ENCODE measurements around the gene AWAT2. TPM values are rescaled to one million over a fixed set of nuclear protein-coding genes. Genes with fewer than 3 reads are reported as not detected.

The AWAT2 gene
- total RNA-seq, 1 donor from 2014 or later, result not detected

- Mint-ChIP-seq H3K27me3 (no peaks in the 10 kb centered on the region), H3K4me1 (no peaks in the 10 kb centered on the region), H3K9me3 (no peaks in the 10 kb centered on the region), H3K36me3 (ENCODE audit: low read depth) (no peaks in the 10 kb centered on the region), H3K4me3 (no peak overlapping the region), H3K27ac (no peak overlapping the region)
- no peak for ATAC-seq (ENCODE audit: low read depth)
- CTCF ChIA-PET, result no interaction called here
- POLR2A ChIA-PET, result no interaction called here
- intact Hi-C loops (cut with micrococcal nuclease), result no loop called here
- TF ChIP-seq, protein P1, sequence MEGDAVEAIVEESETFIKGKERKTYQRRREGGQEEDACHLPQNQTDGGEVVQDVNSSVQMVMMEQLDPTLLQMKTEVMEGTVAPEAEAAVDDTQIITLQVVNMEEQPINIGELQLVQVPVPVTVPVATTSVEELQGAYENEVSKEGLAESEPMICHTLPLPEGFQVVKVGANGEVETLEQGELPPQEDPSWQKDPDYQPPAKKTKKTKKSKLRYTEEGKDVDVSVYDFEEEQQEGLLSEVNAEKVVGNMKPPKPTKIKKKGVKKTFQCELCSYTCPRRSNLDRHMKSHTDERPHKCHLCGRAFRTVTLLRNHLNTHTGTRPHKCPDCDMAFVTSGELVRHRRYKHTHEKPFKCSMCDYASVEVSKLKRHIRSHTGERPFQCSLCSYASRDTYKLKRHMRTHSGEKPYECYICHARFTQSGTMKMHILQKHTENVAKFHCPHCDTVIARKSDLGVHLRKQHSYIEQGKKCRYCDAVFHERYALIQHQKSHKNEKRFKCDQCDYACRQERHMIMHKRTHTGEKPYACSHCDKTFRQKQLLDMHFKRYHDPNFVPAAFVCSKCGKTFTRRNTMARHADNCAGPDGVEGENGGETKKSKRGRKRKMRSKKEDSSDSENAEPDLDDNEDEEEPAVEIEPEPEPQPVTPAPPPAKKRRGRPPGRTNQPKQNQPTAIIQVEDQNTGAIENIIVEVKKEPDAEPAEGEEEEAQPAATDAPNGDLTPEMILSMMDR (IDR thresholded peaks at IDR 0.05), result no peak
- DNase-seq, result no peak
These were observed 16.2 kb downstream of the AWAT2 start for GRCh38 chrX:70033348-70034051.

GRCh38 chrX:70032792-70033191, 16.9 kb downstream of the AWAT2 start:
- Mint-ChIP-seq H3K27me3 (no peaks in the 10 kb centered on the region), H3K4me1 (no peaks in the 10 kb centered on the region), H3K9me3 (no peaks in the 10 kb centered on the region), H3K36me3 (ENCODE audit: low read depth) (no peaks in the 10 kb centered on the region), H3K4me3 (no peak overlapping the region), H3K27ac (no peak overlapping the region)
- POLR2A ChIA-PET, result no interaction called here
- DNase-seq, result no peak
- TF ChIP-seq, protein P1 (IDR thresholded peaks at IDR 0.05), result no peak
- no peak for ATAC-seq (ENCODE audit: low read depth)
- intact Hi-C loops (cut with micrococcal nuclease), result no loop called here
- CTCF ChIA-PET, result no interaction called here

- ATAC-seq (ENCODE audit: low read depth), result no peak
- H3K27ac Mint-ChIP-seq, result no peak overlapping the region
These were observed 19.4 kb downstream of the AWAT2 start for GRCh38 chrX:70030301-70030767.

GRCh38 chrX:70029863-70030262, 19.9 kb downstream of the AWAT2 start:
- ATAC-seq (ENCODE audit: low read depth) (no peak), DNase-seq (no peak)
- no peaks in the 10 kb centered on the region for H3K9me3 Mint-ChIP-seq
- no peak overlapping the region for H3K27ac Mint-ChIP-seq
- no peaks in the 10 kb centered on the region for H3K36me3 Mint-ChIP-seq (ENCODE audit: low read depth)
- H3K4me3 Mint-ChIP-seq, result no peak overlapping the region
- intact Hi-C loops (cut with micrococcal nuclease), result loop anchor here (2.0 kb wide), 1 partner anchor 491 kb away; no protein-coding TSS in a partner anchor
- H3K27me3 Mint-ChIP-seq, result no peaks in the 10 kb centered on the region
- H3K4me1 Mint-ChIP-seq, result no peaks in the 10 kb centered on the region
- POLR2A ChIA-PET, result no interaction called here
- CTCF ChIA-PET, result no interaction called here
- TF ChIP-seq, protein P1 (IDR thresholded peaks at IDR 0.05), result no peak

More at GRCh38 chrX:70030301-70030767, 19.4 kb downstream of the AWAT2 start:
- no peaks in the 10 kb centered on the region for H3K36me3 Mint-ChIP-seq (ENCODE audit: low read depth)
- ChIA-PET POLR2A (no interaction called here), CTCF (no interaction called here)
- no peaks in the 10 kb centered on the region for H3K9me3 Mint-ChIP-seq
- DNase-seq, result no peak
- intact Hi-C loops (cut with micrococcal nuclease), result loop anchor here (2.0 kb wide), 1 partner anchor 492 kb away; no protein-coding TSS in a partner anchor
- H3K4me1 Mint-ChIP-seq, result no peaks in the 10 kb centered on the region
- TF ChIP-seq, protein P1 (IDR thresholded peaks at IDR 0.05), result no peak
- no peak overlapping the region for H3K4me3 Mint-ChIP-seq
- H3K27me3 Mint-ChIP-seq, result no peaks in the 10 kb centered on the region

DNA sequence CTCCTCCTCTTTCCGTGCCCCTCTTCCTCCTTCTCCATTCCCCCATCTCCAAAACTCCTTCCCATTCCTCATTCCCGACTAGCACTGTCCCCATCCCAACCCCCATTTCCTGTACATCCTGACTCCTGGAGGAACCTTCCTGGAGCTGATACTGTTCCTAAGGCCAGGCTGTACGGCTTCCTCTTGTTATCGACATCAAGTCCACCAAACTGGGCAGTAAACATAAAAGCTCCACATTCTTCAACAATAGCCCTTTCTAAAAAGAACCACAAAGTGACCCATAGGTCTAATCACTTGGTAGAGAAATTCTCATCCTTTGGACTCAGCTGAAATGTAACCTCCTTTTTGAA, 22.9 kb downstream of the AWAT2 start:
- Mint-ChIP-seq H3K27me3 (no peaks in the 10 kb centered on the region), H3K36me3 (ENCODE audit: low read depth) (no peaks in the 10 kb centered on the region), H3K4me3 (no peak overlapping the region), H3K9me3 (no peaks in the 10 kb centered on the region), H3K27ac (no peak overlapping the region), H3K4me1 (no peaks in the 10 kb centered on the region)
- DNase-seq (no peak), ATAC-seq (ENCODE audit: low read depth) (no peak)
- ChIA-PET POLR2A (no interaction called here), CTCF (no interaction called here)
- intact Hi-C loops (cut with micrococcal nuclease), result no loop called here
- TF ChIP-seq, protein P1 (IDR thresholded peaks at IDR 0.05), result no peak

Measured in activated B cell treated with CpG ODN at 0.5 μM for 24 hours (primary cell).